B cell (primary cell): Measurements from ENCODE around the gene ACADM.

ENCODE experiments used
- EZH2 ChIP-seq: IDR thresholded peaks from 2 replicates; pipeline ENCODE4 v1.6.1; 2012; ENCODE audit warnings: borderline replicate concordance, low read depth, mild to moderate bottlenecking, moderate library complexity, low read length; ENCODE audit not compliant: insufficient read depth, poor library complexity, severe bottlenecking
- TF ChIP-seq, protein P1 (sequence below): fragments of 200-600 bp; IDR thresholded peaks from one replicate; pipeline ENCODE4 v1.8.0; 2022; ENCODE audit warnings: antibody characterized with exemption, mild to moderate bottlenecking

DNA sequence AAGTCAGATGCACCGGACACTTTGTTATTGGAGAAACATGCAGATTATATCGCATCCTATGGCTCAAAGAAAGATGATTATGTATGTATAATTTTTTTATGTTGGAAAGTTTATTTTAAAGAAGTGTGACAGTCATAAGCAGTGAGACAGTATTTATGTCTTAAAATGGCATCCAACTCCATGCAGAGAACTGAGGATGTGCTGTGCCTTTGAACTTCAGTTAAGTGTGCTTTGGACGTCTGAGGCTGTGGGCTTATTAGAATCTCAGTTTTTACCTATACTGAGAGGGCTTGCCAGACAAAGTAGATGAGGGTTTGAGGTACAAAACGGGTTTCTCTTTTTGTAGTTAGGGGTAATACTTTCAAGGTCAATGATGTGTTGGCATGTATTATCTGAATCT is 63.0 kb downstream of the ACADM start:
- TF ChIP-seq, protein P1, sequence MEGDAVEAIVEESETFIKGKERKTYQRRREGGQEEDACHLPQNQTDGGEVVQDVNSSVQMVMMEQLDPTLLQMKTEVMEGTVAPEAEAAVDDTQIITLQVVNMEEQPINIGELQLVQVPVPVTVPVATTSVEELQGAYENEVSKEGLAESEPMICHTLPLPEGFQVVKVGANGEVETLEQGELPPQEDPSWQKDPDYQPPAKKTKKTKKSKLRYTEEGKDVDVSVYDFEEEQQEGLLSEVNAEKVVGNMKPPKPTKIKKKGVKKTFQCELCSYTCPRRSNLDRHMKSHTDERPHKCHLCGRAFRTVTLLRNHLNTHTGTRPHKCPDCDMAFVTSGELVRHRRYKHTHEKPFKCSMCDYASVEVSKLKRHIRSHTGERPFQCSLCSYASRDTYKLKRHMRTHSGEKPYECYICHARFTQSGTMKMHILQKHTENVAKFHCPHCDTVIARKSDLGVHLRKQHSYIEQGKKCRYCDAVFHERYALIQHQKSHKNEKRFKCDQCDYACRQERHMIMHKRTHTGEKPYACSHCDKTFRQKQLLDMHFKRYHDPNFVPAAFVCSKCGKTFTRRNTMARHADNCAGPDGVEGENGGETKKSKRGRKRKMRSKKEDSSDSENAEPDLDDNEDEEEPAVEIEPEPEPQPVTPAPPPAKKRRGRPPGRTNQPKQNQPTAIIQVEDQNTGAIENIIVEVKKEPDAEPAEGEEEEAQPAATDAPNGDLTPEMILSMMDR = no peak
- no peak for TF ChIP-seq EZH2
